ENCODE results near the gene RCBTB1.

GRCh38 chr13:49561062-49561410 is 24.3 kb downstream of the RCBTB1 start:
- TF ChIP-seq CTCF (IDR thresholded peaks at IDR 0.05; ENCODE audit: low read depth, low read length) (no peak), EZH2phosphoT487 (IDR thresholded peaks at IDR 0.05; ENCODE audit: low read depth) (no peak)

Data from OCI-LY3 (cell line).